Endothelial cell of hepatic sinusoid (primary cell): Measurements from ENCODE around the gene CD81.

Experiments
- in situ Hi-C: cut with HindIII; loops from 2 replicates; pipeline ENCODE4 v1.10.0; 2017; ENCODE audit warnings: low sequenced_read_pairs

CD81 gene

GRCh38 chr11:2375341-2375853 lies 1.7 kb upstream of the CD81 start:
- in situ Hi-C loops, result no loop called here

- in situ Hi-C loops, result no loop called here
These were observed 1.1 kb upstream of the CD81 start for GRCh38 chr11:2375964-2376551.

DNA sequence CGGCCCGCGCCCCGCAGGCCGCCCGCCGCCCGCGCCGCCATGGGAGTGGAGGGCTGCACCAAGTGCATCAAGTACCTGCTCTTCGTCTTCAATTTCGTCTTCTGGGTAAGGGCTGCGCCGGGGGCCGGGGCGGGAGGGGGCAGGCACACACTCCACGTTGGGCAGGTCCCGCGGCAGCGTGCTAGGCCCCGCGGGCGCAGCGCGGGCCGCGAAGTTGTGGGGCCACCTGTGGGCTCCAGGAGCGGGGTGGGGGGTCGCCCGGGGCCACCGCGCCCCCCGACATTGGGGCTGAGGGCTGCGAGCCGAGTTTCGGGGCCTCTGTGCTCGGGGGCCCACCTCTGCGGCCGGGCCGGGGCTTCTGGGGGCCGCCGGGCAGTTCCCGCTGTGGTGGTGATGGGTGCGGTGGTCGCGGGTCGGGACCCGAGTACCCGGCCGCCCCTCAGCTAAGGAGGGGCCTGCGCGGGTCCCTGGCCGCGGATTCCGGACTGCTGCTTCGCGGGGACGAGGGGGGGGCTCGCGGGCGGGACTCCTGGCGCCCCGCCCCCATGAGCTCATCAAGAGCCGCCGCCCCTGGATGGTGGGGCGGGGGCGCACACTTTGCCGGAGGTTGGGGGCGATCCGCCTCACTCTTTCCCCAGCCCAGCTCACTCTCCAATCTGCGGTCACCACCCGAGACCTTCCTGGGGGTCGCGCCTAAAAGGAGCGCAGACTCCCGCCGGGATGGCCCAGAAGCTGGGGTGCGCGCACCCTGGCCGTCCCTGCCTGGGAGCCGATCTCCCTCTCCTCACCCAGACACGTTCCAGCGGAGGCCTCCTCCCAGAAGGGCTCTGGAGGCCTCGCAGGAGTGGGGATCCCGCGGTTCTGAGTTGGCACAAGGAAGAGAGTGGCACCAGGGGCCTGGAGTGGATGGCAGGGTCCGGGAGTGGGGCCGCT lies 667 bp downstream of the CD81 start:
- in situ Hi-C loops, result no loop called here

DNA sequence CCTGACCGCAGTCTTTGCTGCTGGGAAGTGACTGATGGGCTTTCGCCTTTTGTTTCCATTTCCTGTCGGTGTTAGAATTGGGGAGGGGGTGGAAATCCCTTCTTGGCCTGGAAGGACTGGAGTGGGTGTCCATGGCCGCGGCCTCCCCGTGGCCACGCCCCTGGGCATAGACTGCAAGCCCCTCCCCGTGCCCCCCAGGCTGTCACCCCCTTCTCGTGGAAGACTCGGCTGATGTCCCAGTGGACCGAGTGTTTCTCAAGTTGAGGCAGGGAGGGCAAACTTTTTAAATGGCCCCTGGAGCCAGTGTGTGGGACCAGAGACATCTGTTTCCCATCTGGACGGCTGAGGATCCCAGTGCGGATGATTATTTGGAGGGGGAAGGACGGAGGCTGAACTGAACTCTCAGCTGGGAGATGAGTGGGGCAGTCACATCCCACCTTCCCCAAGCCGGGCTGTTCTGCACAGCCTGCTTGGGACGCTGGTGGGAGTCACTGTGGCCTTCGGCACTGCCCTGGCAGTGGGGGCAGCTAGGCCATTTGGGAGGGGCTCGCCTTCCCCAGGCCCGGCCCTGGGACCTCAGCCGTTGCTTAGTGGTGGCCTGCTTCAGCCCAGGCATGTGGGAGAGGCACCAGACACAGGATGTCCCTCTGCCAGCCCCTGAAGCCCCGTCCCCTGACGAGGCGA lies 1.6 kb downstream of the CD81 start:
- in situ Hi-C loops, result no loop called here

- in situ Hi-C loops, result no loop called here
These were observed 2.5 kb downstream of the CD81 start for GRCh38 chr11:2379466-2380174.

DNA sequence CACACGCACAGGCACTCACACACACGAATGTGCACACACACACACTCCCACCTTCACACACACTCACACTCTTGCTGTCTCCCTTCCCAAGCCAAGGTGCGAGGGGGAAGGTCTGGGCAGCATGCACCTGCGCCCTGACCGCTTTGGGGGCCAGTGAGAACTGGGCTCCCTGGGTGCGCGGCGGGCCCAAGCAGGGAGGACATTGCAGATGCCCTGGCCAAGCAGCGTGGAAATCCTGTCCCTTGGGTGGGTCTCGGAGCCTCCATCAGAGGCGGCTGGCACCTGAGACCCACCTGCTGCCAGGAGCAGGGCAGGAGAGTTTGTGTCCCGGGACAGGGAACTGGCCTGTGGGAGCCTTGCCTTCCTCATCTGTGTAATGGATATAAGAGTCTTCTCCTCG lies 3.3 kb downstream of the CD81 start:
- in situ Hi-C loops, result no loop called here

GRCh38 chr11:2380807-2381350 lies 3.8 kb downstream of the CD81 start:
- in situ Hi-C loops, result no loop called here

DNA sequence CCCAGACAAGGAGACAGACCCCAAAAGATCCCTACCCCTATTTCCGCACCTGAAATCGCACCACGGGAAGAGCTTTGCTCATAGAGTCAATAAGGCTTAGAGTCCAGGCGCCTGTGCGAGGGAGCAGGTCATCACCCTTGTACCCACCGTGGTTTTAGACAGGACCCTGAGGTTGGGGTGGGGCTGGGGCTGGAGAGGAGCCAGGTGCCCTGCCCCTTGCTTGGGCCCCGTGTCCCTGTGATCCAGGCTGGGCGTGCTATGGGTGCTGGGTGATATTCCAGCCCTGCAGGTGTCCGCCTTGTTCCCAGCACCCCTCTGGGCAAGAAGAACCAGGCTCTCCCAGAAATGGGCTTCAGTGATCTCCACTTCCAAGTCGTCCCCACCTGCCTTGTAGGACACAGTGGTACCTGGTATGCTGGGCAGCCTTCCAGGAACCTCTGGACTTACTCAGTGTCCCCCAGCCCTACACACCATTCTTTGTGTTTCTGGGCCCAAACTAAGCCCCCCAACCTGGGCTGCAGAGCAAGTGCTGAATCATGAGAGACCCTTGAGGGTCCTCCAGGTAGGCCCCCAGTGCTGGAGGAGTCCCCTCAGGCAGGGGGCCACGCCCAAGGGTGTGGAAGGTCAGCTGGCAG lies 4.5 kb downstream of the CD81 start:
- in situ Hi-C loops, result no loop called here

GRCh38 chr11:2382129-2382517 lies 5.0 kb downstream of the CD81 start:
- in situ Hi-C loops, result no loop called here

DNA sequence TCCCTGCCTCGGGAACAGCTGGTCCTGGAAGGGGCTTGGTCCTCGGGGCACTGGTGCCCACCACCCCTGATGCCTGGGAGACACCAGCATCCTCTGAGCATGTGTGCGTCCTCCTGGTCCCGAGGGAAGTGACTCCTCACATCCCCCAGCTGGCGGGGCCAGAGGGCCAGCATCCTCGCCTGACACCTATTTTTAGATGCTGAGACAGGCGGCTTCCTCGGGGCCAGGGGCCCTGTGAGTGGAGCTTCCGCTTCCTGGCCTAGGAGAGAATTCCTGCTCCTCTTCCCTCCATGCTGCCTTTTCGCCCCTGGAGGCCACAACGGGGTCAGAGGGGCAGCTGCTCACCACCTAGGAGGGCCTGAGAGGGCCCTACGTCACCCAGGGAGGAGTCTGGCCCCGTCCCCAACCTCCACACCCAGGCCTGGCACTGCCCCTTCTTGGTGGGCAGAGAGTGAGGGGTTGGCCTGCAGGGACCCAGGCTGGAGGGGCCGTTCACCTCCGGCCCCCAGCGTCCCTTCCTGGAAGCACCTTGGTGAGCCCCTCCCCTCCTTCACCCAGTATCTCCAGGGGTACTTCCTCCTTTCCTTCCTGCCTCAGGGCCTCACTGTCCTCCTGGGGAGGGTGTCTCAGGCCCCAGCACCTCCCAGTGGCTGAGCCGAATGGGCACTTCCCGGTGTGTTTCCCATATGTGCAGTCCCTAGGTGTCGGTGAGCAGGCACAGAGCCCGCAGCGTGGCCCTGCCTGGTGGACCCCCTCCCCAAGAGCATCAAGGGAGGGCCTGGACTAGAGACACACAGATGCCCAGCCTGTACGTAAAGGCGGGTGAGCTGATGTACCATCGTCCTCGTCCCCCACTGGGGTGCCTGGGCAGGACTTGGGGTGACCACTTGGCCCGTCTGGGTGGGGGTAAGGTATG lies 6.1 kb downstream of the CD81 start:
- in situ Hi-C loops, result no loop called here

- in situ Hi-C loops, result no loop called here
These were observed 7.0 kb downstream of the CD81 start for GRCh38 chr11:2383852-2384804.

GRCh38 chr11:2385156-2386151 lies 8.3 kb downstream of the CD81 start:
- in situ Hi-C loops, result no loop called here

- in situ Hi-C loops, result no loop called here
These were observed 9.5 kb downstream of the CD81 start for GRCh38 chr11:2386591-2386990.

DNA sequence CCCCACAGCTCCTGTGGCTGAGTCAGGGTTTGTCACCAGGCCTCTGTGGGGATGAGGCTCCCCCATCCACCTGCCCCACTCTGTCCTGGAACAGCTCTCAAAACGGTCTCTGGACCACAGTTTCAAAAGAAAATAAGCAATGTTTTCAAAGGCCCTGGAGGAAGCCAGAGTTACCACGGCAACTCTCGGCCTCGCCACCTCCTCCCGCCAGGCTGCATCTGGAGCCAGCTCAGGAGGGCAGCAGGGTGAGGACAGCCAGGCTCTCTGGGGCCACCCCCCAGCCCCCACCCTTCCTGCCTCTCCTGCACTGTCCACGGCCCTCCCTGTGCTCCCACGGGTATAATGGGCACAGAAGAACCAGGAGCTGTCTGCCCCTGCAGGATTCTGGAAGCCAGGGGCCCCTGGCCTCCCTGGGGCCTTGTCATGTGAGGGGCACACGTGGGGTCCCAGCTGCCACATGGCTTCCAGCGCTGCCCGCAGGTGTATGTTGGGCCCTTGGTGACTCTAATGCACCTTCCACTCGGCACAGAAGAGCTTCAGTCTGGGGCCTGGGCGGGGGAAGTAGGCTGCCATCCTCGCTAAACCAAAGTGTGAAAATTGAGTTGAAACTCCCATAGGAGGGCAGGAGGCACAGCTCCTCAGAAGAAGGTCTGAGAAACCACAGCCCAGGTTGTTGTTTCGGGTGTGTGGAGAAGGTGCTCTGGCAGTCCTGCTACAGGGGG lies 10.3 kb downstream of the CD81 start:
- in situ Hi-C loops, result no loop called here

DNA sequence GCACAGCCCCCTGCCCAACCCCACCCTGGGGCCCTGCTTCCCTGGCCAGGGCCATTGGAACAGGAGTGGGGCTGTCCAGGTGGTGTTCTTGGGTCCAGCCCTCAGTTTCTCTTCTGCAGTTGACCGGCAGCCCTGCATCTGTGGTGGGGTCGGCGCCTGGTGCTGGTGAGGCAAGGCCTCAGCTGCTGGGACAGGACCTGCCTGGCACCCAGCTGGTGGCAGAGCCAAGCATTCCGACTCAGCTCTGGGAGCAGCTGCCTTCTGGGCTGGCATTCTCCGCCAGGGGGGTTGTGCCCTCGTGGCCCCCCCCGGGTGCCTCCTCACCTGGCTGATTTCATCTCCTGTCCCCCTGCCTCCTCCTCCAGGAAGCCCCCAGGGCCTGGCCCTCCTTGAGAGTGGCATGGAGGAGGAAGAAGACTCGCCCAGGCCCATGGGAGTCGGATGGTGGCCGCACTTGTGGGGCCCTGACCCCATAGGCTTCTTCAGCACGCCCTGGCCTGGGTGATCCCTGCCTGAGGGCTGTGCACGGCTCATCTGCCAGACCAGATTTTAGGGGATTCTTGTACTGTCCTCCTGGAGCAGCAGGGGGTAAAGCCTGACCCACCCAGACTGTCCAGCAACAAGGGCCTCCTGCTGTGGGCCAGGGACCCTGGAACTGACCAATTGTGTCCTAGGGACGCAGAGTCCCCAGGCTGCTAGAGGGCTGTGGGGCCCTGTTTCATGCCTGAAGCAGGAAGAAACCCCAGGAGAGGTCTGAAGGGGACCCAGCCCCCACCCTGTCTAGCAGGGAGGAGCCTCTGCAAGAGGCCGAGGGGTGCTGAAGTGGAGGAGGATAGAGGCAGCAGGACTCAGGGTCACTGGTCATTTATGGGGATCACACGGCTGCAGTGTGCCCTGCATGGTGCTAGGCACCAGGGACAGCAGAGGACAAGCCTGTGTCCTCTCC lies 11.6 kb downstream of the CD81 start:
- in situ Hi-C loops, result no loop called here
